Measurements from ENCODE around the gene INAFM2. TPM values are rescaled to one million over a fixed set of nuclear protein-coding genes. Genes with fewer than 3 reads are reported as not detected.

INAFM2 gene
- total and polyA plus RNA-seq, 12 donors: 19.8 to 63.9 (median 40.9) TPM

DNA sequence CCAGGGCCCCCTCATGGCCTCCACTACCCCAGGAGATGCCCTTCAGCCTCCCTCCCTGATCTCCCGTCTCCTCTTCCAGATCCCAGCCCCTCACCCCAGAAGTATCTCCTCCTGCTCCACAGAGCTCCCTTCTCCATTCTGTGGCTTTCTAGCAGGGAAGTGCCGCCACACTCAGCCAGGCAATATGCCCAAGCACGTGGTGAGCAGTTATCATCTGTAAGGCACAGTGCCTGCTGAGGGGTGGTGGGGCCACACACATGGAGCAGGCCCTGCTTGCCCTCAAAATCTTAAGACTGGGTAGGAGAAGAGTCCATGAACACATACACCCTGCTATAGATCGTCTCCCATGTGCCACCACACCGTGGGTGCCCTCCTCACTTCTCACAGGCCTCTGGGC is 25.0 kb downstream of the INAFM2 start:
- Histone ChIP-seq H3K9me3 (no peaks in the 10 kb centered on the region), H3K4me1 (peaks cover 3 to 26% (median 15%) of the 10 kb centered on the region in 9 donors), H3K27ac (no peak overlapping the region), H3K4me3 (no peak overlapping the region), H3K36me3 (no peaks in the 10 kb centered on the region), H3K27me3 (no peaks in the 10 kb centered on the region)
- TF ChIP-seq, protein P1, sequence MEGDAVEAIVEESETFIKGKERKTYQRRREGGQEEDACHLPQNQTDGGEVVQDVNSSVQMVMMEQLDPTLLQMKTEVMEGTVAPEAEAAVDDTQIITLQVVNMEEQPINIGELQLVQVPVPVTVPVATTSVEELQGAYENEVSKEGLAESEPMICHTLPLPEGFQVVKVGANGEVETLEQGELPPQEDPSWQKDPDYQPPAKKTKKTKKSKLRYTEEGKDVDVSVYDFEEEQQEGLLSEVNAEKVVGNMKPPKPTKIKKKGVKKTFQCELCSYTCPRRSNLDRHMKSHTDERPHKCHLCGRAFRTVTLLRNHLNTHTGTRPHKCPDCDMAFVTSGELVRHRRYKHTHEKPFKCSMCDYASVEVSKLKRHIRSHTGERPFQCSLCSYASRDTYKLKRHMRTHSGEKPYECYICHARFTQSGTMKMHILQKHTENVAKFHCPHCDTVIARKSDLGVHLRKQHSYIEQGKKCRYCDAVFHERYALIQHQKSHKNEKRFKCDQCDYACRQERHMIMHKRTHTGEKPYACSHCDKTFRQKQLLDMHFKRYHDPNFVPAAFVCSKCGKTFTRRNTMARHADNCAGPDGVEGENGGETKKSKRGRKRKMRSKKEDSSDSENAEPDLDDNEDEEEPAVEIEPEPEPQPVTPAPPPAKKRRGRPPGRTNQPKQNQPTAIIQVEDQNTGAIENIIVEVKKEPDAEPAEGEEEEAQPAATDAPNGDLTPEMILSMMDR (IDR thresholded peaks at IDR 0.05): no peak
- intact Hi-C loops (cut with DNase I): loop anchor here in 1 of 10 donors (5.0 kb wide), 1 partner anchor 74 kb away; no protein-coding TSS in a partner anchor
- peak in 4 of 8 donors; percentile 29 to 48 (median 32) for ATAC-seq
- 77 to 78% methylated on average over 5 of the region's 5 CpGs for WGBS, 2 donors
- no peak for DNase-seq

DNA sequence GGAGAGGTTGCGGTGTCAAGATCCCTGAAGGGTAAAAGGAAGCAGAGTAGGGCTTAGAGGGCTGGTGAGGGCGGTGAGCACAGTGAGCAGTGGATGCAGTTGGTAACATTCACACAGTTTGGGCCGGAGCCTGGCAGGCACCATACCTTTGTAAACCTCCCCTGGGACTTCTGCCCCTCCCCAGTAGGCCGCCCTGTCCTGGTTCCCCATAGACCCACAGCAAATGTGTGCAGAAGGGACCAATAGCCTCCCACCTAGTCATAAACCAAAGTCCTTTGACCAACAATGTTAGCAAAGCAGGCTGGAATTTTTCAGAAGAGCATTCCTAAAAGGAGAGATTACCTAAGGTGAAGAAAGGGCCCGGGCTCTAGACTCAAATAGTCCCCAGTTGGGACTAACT is 25.7 kb downstream of the INAFM2 start:
- no peaks in the 10 kb centered on the region for H3K27me3 ChIP-seq
- no peak for ATAC-seq
- WGBS, 2 donors: 91 to 96% methylated on average over 5 of the region's 5 CpGs
- H3K36me3 ChIP-seq: no peaks in the 10 kb centered on the region
- H3K27ac ChIP-seq: no peak overlapping the region
- no peaks in the 10 kb centered on the region for H3K9me3 ChIP-seq
- H3K4me1 ChIP-seq: peaks cover 3 to 25% (median 11%) of the 10 kb centered on the region in 9 donors
- no peak for DNase-seq
- intact Hi-C loops (cut with DNase I): loop anchor here in 1 of 10 donors (5.0 kb wide), 1 partner anchor 73 kb away; no protein-coding TSS in a partner anchor
- TF ChIP-seq, protein P1 (IDR thresholded peaks at IDR 0.05): no peak
- H3K4me3 ChIP-seq: no peak overlapping the region

DNA sequence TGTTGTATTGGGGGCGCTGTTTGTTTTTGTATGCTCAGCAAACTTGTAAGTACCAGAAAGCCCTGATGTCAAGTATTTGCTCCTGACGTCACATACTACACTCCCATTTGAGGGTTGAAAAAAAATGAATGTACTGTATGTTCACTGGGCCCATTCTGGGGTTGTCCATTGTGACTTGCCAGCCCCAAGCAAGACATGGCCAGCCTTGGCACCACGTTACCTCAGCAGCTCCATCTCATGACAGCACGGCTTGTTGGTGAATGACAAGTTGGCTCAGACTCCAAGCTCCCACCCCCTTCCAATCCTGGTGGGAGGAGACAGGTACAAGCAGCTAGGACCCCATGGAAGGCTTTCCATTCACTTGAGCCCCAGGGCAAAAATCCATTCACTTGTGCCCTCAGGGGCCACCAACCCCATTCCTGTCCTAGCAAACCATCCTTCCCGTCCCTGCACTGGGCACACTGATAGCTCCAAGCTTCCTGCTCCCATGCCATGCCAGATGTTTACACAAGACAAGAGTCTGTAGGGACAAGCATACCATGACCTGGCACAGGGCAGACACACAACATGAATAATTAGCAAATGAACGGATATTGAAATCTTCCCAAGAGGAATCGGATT is 28.9 kb downstream of the INAFM2 start:
- peaks cover 0 to 25% (median 9%) of the 10 kb centered on the region in 9 donors for H3K4me1 ChIP-seq
- no peak overlapping the region for H3K4me3 ChIP-seq
- DNase-seq (no peak), ATAC-seq (no peak)
- no peaks in the 10 kb centered on the region for H3K27me3 ChIP-seq
- no peaks in the 10 kb centered on the region for H3K36me3 ChIP-seq
- TF ChIP-seq, protein P1 (IDR thresholded peaks at IDR 0.05): no peak
- intact Hi-C loops (cut with DNase I): no loop called here
- no peak overlapping the region for H3K27ac ChIP-seq
- H3K9me3 ChIP-seq: no peaks in the 10 kb centered on the region
- 81 to 85% methylated on average over 7 of the region's 7 CpGs for WGBS, 2 donors

DNA sequence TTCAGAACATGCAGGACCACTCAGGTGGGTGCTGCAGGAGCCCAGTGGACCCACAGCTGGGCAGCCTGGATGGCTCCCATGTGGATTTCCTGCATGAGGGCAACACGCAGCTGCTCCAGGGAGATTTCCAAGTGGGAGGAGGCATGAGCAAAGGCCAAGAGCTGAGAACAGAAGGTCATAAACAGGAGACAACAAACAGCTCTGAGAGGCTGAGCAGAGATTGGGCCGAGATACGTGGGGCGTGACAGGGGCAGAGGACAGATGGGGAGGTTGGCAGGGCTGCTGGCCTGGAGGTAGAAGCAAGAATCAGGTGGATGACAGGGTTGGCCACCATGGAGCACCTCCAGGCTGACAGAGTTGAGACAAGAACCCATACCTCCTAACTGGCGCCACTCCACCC is 30.2 kb downstream of the INAFM2 start:
- H3K36me3 ChIP-seq: no peaks in the 10 kb centered on the region
- no peaks in the 10 kb centered on the region for H3K9me3 ChIP-seq
- no peak overlapping the region for H3K4me3 ChIP-seq
- peaks cover 0 to under 1% (median 0%) of the 10 kb centered on the region in 7 donors for H3K27me3 ChIP-seq
- ATAC-seq (no peak), DNase-seq (no peak)
- H3K27ac ChIP-seq: no peak overlapping the region
- TF ChIP-seq, protein P1 (IDR thresholded peaks at IDR 0.05): no peak
- WGBS, 2 donors: 74 to 88% methylated on average over 5 of the region's 5 CpGs
- intact Hi-C loops (cut with DNase I): no loop called here
- H3K4me1 ChIP-seq: peaks cover 4 to 28% (median 15%) of the 10 kb centered on the region in 9 donors

All from heart right ventricle (tissue), 16 donors.